DOHH2 (cell line): Measurements from ENCODE around the gene THRB.

ENCODE experiments used
- H3F3A ChIP-seq: fragments of 200-600 bp; sonication (generic), shearing (Covaris generic); 2 replicates; pipeline ENCODE4 v1.6.0; 2016; ENCODE audit warnings: antibody characterized with exemption, mild to moderate bottlenecking; ENCODE audit not compliant: control insufficient read depth, insufficient read depth
- H3K27ac ChIP-seq: fragments of 200-600 bp; sonication (generic); 2 replicates; pipeline ENCODE4 v1.5.1; 2014; ENCODE audit warnings: low read depth, mild to moderate bottlenecking, low read length, moderate library complexity
- H3K27me3 ChIP-seq: fragments of 200-600 bp; sonication (generic); 2 replicates; pipeline ENCODE4 v1.6.1; 2014; ENCODE audit warnings: mild to moderate bottlenecking, low read length, mixed read lengths; ENCODE audit not compliant: control insufficient read depth
- H3K36me3 ChIP-seq: fragments of 200-600 bp; sonication (generic); 2 replicates; pipeline ENCODE4 v1.6.1; 2014; ENCODE audit warnings: mild to moderate bottlenecking, low read length, moderate library complexity, mixed read lengths; ENCODE audit not compliant: control insufficient read depth
- H3K4me1 ChIP-seq: fragments of 200-600 bp; sonication (generic); 2 replicates; pipeline ENCODE4 v1.6.1; 2014; ENCODE audit warnings: mild to moderate bottlenecking, low read length, mixed read lengths; ENCODE audit not compliant: control insufficient read depth
- H3K4me2 ChIP-seq: fragments of 200-600 bp; sonication (generic); 2 replicates; pipeline ENCODE4 v1.6.0; 2014; ENCODE audit warnings: mild to moderate bottlenecking, low read length, moderate library complexity
- H3K4me3 ChIP-seq: fragments of 200-600 bp; sonication (generic); 2 replicates; pipeline ENCODE4 v1.5.1; 2014; ENCODE audit warnings: mild to moderate bottlenecking, low read length, mixed read lengths
- H3K79me2 ChIP-seq: fragments of 200-600 bp; sonication (generic); 2 replicates; pipeline ENCODE4 v1.6.1; 2014; ENCODE audit warnings: mild to moderate bottlenecking, low read length, mixed read lengths; ENCODE audit not compliant: control insufficient read depth
- H3K9me2 ChIP-seq: fragments of 200-600 bp; sonication (generic); replicated peaks from 2 replicates; pipeline ENCODE4 v1.6.1; 2014; ENCODE audit warnings: mild to moderate bottlenecking, low read length, mixed read lengths; ENCODE audit not compliant: control insufficient read depth
- H3K9me3 ChIP-seq: fragments of 200-600 bp; sonication (generic); 2 replicates; pipeline ENCODE4 v1.6.1; 2014; ENCODE audit warnings: antibody characterized with exemption, low read length, mixed read lengths; ENCODE audit not compliant: control insufficient read depth, insufficient read depth
- H4K20me1 ChIP-seq: fragments of 200-600 bp; sonication (generic); 2 replicates; pipeline ENCODE4 v1.6.0; 2014; ENCODE audit warnings: low read depth, mild to moderate bottlenecking, antibody characterized with exemption, low read length, moderate library complexity; ENCODE audit not compliant: control insufficient read depth, insufficient read depth
- EZH2phosphoT487 ChIP-seq: fragments of 200-600 bp; sonication (generic); IDR thresholded peaks from 2 replicates; pipeline ENCODE4 v1.6.1; 2017; ENCODE audit warnings: borderline replicate concordance, mild to moderate bottlenecking, antibody characterized with exemption, low read length, moderate library complexity, mixed read lengths
- TF ChIP-seq, protein P1 (sequence below): fragments of 200-600 bp; sonication (generic); IDR thresholded peaks from one replicate; pipeline ENCODE4 v1.5.1; 2014; ENCODE audit warnings: antibody characterized with exemption, mild to moderate bottlenecking, low read depth, low read length; ENCODE audit not compliant: poor library complexity, severe bottlenecking

Gene THRB

DNA sequence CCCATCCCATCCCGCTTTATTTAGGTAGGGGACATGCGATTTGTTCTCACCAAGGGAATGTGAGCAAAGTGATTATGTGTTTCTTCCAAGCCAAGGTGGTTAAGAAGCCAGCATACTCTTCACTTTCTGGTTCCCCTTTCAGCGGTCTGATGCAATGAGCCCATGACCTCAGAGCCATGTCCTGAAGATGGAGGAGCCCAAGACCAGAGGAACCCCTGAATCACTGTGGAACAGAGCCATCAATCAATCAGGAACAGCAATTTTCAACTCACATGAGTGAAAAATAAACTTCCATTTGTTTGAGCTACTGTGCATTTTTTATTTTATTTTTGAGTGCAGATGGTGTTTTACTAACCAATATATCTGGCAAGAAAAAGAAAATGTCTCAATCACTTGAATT is 10.8 kb downstream of the THRB start:
- Histone ChIP-seq H4K20me1 (no peaks in the 10 kb centered on the region), H3K4me1 (no peaks in the 10 kb centered on the region), H3K9me2 (no peaks in the 10 kb centered on the region), H3K4me2 (no peak overlapping the region), H3K79me2 (no peaks in the 10 kb centered on the region), H3K4me3 (no peak overlapping the region), H3K9me3 (no peaks in the 10 kb centered on the region), H3K27me3 (no peaks in the 10 kb centered on the region), H3K27ac (no peak overlapping the region), H3F3A (no peaks in the 10 kb centered on the region), H3K36me3 (no peaks in the 10 kb centered on the region)
- TF ChIP-seq EZH2phosphoT487: no peak
- TF ChIP-seq, protein P1, sequence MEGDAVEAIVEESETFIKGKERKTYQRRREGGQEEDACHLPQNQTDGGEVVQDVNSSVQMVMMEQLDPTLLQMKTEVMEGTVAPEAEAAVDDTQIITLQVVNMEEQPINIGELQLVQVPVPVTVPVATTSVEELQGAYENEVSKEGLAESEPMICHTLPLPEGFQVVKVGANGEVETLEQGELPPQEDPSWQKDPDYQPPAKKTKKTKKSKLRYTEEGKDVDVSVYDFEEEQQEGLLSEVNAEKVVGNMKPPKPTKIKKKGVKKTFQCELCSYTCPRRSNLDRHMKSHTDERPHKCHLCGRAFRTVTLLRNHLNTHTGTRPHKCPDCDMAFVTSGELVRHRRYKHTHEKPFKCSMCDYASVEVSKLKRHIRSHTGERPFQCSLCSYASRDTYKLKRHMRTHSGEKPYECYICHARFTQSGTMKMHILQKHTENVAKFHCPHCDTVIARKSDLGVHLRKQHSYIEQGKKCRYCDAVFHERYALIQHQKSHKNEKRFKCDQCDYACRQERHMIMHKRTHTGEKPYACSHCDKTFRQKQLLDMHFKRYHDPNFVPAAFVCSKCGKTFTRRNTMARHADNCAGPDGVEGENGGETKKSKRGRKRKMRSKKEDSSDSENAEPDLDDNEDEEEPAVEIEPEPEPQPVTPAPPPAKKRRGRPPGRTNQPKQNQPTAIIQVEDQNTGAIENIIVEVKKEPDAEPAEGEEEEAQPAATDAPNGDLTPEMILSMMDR: no peak

DNA sequence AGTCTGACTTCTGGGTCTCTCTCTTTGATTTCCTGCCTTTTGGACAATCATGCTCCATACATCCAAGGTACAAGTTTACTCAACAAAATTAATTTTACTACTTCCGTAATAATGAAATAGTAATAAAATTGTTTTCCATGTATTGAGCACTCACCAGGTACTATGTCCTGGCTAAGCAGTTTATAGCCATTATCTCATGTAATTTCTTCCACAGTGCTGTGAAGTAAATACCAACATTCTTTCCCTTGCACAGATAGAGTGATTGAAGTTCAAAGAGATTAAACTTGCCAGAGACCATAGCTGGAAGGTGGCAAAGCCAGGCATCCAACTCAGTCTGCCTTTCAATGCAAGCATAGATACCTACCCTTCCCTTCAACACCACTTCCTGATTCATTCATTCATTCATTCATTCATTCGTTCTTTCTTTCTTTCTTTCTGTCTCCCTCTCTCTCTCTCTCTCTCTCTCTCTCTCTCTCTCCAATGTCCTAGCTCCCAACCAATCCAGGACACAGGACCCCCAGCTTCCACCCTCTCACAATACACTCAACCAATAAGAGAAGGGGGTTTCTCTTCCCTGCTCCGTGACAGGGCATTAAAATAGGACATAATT is 12.4 kb downstream of the THRB start:
- Histone ChIP-seq H3K4me1 (no peaks in the 10 kb centered on the region), H3K4me3 (no peak overlapping the region), H3K27me3 (no peaks in the 10 kb centered on the region), H3K36me3 (no peaks in the 10 kb centered on the region), H3K9me2 (no peaks in the 10 kb centered on the region), H3K79me2 (no peaks in the 10 kb centered on the region), H3F3A (no peaks in the 10 kb centered on the region), H4K20me1 (no peaks in the 10 kb centered on the region), H3K4me2 (no peak overlapping the region), H3K27ac (no peak overlapping the region), H3K9me3 (no peaks in the 10 kb centered on the region)
- TF ChIP-seq EZH2phosphoT487: no peak
- TF ChIP-seq, protein P1: no peak

DNA sequence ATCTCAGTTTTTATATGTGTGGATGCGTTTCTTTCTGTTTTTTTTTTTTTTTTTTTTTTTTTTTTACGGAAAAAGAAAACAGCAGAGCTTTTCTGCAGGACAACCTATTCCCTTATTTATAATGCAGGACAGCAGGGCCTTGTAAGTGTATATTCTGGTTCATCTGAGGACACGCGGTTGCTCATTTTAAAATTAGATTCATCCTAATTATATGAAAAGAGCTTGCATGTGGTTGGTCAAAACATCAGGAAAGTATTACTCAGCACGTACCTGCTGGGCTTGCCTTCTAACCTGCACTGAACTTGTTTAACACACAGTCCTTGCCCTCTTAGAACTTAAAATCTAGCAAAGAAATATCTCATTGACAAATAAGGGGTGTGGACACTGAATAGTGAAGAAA is 13.5 kb downstream of the THRB start:
- H3K4me1 ChIP-seq: no peaks in the 10 kb centered on the region
- H3K27ac ChIP-seq: no peak overlapping the region
- H3K79me2 ChIP-seq: no peaks in the 10 kb centered on the region
- H3K4me3 ChIP-seq: no peak overlapping the region
- H3K27me3 ChIP-seq: no peaks in the 10 kb centered on the region
- H3K9me2 ChIP-seq: no peaks in the 10 kb centered on the region
- no peaks in the 10 kb centered on the region for H3F3A ChIP-seq
- TF ChIP-seq, protein P1: no peak
- no peak for TF ChIP-seq EZH2phosphoT487
- no peaks in the 10 kb centered on the region for H3K36me3 ChIP-seq
- no peaks in the 10 kb centered on the region for H3K9me3 ChIP-seq
- no peaks in the 10 kb centered on the region for H4K20me1 ChIP-seq
- no peak overlapping the region for H3K4me2 ChIP-seq
